ENCODE measurements around the gene SPDYC.
A peak's percentile ranks its signal among the peaks of the same experiment; 100 is the strongest.

SPDYC gene

DNA sequence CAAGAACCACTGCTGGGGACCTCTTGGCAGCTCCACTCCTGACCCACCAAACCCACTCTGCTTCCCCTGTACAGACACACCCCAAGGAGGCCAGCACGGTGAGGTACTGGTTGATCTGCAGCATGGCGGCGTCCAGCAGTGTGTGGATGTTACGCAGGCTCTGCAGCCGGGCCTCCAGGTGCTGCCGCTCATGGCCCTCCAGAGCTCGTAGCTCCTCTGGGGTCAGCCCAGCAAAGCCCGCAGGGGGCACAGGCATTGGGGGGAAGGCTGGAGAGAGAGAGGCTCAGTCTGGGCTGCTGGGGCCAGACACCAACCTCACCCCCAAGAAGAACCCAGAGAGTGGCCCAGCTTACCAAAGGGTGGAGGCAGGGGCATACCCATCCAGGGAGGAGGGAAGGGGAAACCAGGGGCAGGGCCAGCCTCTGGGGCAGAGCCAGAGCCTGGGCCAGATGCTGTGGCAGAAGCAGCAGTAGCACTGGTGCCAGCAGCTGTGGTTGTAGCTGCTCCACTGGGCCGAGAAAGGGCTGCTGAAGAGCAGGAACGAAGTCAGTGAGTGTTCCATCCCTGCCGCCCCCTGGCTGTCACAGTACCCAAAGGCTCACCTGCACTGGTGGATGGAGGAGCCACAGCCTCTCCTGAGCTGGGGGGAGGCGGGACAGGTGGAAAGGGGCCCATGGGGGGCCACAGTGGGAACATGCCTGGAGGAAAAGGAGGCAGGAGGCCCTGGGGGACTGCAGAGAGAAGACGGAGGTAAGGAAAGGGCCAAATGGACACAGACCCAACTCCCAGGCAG is 40.2 kb upstream of the SPDYC start:
- Mint-ChIP-seq H3K36me3 (ENCODE audit: low read depth) (peaks cover 20% of the 10 kb centered on the region), H3K4me1 (peaks cover 14% of the 10 kb centered on the region), H3K4me3 (peak overlapping the region in 1 of 3 experiments; percentile 30), H3K9me3 (no peaks in the 10 kb centered on the region), H3K27ac (no peak overlapping the region), H3K27me3 (ENCODE audit: low read depth) (peaks cover 5% of the 10 kb centered on the region)
- TF ChIP-seq, protein P1, sequence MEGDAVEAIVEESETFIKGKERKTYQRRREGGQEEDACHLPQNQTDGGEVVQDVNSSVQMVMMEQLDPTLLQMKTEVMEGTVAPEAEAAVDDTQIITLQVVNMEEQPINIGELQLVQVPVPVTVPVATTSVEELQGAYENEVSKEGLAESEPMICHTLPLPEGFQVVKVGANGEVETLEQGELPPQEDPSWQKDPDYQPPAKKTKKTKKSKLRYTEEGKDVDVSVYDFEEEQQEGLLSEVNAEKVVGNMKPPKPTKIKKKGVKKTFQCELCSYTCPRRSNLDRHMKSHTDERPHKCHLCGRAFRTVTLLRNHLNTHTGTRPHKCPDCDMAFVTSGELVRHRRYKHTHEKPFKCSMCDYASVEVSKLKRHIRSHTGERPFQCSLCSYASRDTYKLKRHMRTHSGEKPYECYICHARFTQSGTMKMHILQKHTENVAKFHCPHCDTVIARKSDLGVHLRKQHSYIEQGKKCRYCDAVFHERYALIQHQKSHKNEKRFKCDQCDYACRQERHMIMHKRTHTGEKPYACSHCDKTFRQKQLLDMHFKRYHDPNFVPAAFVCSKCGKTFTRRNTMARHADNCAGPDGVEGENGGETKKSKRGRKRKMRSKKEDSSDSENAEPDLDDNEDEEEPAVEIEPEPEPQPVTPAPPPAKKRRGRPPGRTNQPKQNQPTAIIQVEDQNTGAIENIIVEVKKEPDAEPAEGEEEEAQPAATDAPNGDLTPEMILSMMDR (IDR thresholded peaks at IDR 0.05; ENCODE audit: unreplicated experiment in 3 of 3) = no peak

DNA sequence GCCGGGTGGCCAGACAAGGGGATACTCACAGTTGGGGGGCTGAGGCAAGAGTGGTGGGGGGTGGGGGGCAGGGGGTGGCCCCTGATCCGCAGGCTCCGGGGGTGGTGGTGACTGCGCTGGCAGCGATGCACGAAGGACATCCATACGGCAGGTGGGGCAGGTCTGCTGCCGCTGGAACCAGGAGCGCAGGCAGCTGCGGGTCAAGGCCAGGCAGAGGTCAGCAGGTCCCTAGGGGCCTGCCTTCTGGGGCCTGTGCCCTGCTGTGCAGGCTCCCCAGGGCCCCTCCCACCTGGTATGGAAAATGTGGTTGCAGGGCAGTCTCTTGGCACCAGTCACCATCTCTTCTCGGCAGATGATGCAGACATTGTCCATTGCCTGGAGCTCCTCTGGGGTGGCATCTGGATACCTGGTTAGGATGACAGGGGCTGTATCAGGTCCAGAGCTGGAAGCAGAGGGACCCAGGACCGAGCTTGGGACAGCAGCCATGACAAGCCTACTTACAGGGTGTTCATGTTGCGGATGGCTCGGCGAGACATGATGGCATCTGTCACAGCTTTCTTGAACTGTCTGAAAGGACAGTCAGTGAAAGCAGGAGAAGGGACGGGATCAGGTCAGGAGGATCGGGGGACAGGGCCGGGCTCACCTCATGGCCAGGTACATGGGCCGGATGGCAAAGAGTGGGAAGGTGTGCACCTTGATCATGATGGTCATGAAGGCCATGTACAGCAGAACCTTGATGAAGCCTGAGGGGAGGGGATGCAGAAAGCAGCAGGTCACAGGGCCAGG is 39.2 kb upstream of the SPDYC start:
- H3K27ac Mint-ChIP-seq = peak overlapping the region in 2 of 3 experiments; percentile 29 to 34
- no peaks in the 10 kb centered on the region for H3K9me3 Mint-ChIP-seq
- peaks cover 5% of the 10 kb centered on the region for H3K27me3 Mint-ChIP-seq (ENCODE audit: low read depth)
- H3K4me1 Mint-ChIP-seq = peaks cover 23% of the 10 kb centered on the region
- peaks cover 20% of the 10 kb centered on the region for H3K36me3 Mint-ChIP-seq (ENCODE audit: low read depth)
- TF ChIP-seq, protein P1 (IDR thresholded peaks at IDR 0.05; ENCODE audit: unreplicated experiment in 3 of 3) = no peak
- peak overlapping the region; percentile 61 to 80 (median 71) for H3K4me3 Mint-ChIP-seq

DNA sequence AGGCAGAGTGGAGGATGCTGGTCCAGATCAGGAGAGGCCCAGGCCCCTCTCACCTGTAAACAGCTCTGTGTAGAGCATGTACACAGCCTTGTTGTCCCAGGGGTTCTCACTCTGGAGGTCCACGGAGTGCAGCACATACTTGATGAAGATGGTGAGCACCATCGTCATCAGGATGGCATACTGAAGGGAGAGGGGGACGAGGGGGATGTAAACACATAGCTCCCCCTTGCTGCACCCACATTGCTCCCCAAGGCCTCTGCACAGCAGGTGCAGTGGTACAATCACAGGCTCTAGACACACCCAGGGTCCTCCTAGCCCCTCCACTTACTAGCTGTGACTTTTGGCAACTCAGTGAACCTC is 38.6 kb upstream of the SPDYC start:
- H3K4me3 Mint-ChIP-seq = peak overlapping the region; percentile 61 to 80 (median 71)
- peaks cover 5% of the 10 kb centered on the region for H3K27me3 Mint-ChIP-seq (ENCODE audit: low read depth)
- H3K36me3 Mint-ChIP-seq (ENCODE audit: low read depth) = peaks cover 18% of the 10 kb centered on the region
- TF ChIP-seq, protein P1 (IDR thresholded peaks at IDR 0.05; ENCODE audit: unreplicated experiment in 3 of 3) = no peak
- no peaks in the 10 kb centered on the region for H3K9me3 Mint-ChIP-seq
- peaks cover 28% of the 10 kb centered on the region for H3K4me1 Mint-ChIP-seq
- H3K27ac Mint-ChIP-seq = peak overlapping the region in 2 of 3 experiments; percentile 29 to 34

DNA sequence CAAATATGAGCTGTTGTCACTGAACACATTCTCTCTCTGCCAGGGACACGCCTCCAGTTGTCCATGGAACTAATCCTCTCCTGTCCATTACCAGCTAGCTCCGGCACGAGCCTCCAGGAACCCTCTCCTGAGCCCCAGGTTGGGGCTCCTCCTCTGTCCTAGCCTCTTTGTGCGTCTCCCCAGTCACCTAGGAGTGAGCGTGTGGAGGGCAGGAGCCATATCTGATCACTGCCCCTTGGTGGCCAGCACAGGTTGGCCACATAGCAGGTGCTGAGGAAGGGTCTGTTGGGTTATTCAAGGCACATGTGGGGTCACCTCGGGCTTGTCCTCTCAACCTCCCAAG is 38.2 kb upstream of the SPDYC start:
- Mint-ChIP-seq H3K27me3 (ENCODE audit: low read depth) (peaks cover 5% of the 10 kb centered on the region), H3K36me3 (ENCODE audit: low read depth) (peaks cover 15% of the 10 kb centered on the region), H3K9me3 (no peaks in the 10 kb centered on the region), H3K4me1 (peaks cover 30% of the 10 kb centered on the region), H3K4me3 (peak overlapping the region; percentile 51 to 100 (median 99)), H3K27ac (no peak overlapping the region)
- TF ChIP-seq, protein P1 (IDR thresholded peaks at IDR 0.05; ENCODE audit: unreplicated experiment in 3 of 3) = no peak

DNA sequence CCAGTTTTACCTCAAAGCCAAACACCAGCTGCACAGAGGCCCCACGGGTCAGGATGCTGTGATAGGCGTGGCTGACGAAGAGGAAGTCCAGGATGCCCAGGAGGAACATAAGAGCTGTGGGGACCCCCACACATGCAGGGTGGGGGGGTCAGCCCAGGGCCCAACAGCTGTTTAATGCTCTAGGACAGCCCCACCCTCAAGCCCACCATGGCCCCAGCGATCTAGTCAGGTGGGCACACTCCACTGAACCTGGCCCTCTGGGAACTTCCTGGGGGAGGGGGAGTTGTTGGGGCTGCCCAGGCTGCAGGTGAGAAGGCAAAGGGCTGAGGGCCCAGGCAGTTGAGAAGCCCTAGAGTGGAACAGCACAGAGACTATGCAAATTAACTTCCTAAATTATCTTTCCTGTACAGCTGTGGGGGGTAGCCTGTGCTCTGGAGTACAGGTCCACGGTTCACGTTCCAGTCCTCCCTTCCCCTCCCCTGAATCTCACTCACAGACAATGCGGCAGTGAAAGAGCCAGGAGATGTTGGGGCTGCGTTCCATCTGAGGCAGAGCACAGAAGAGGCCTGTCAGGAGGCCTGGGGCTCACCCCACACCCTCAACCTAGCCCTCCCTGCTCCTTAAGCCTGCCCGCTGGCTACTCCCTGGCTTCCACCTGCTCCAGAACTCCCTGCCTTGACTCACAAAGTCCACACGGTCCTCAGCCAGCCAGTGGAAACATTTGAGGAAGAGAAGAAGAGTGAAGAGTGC is 37.6 kb upstream of the SPDYC start:
- Mint-ChIP-seq H3K9me3 (no peaks in the 10 kb centered on the region), H3K4me1 (peaks cover 30% of the 10 kb centered on the region), H3K27ac (peak overlapping the region; percentile 100), H3K36me3 (ENCODE audit: low read depth) (peaks cover 9% of the 10 kb centered on the region), H3K4me3 (peak overlapping the region; percentile 99 to 100 (median 100)), H3K27me3 (ENCODE audit: low read depth) (peaks cover 5% of the 10 kb centered on the region)
- TF ChIP-seq, protein P1 (IDR thresholded peaks at IDR 0.05; ENCODE audit: unreplicated experiment in 3 of 3) = no peak
